Fibroblast of lung (primary cell): ENCODE data around the gene GON7.

ENCODE experiments used
- CTCF ChIP-seq, 2 donors: IDR thresholded peaks in 1 of 2; conservative IDR thresholded peaks in 1 of 2; 1 replicate in 1 of 2; 2 replicates in 1 of 2; pipeline ENCODE4 v1.5.1; 2011 to 2012; ENCODE audit warnings: low read length in 2 of 2, control low read depth in 1 of 2, inconsistent platforms in 1 of 2, low read depth in 1 of 2, mild to moderate bottlenecking in 1 of 2
- EZH2 ChIP-seq: IDR thresholded peaks from 2 replicates; pipeline ENCODE4 v1.5.1; 2012; ENCODE audit warnings: low read length, control low read depth, mild to moderate bottlenecking; ENCODE audit errors: missing control alignments

DNA sequence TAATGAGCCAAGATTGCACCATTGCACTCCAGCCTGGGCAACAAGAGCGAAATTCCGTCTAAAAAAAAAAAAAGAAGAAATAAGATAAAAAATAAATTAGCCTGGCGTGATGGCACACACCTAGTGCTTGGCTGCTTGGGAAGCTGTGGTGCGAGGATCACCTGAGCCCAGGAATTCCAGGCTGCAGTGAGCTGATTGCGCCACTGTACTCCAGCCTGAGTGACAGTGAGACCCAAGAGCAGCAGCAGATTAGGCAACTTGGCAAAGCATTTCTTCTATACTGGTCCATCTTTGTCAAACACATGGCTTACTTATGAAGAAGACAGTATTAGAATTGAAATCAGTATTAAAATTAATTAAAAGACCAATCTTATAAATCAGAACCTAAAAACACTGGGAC is 6.3 kb downstream of the GON7 start:
- TF ChIP-seq CTCF (conservative IDR thresholded peaks at IDR 0.05 in 1 of 2, IDR thresholded peaks at IDR 0.05 in 1 of 2; ENCODE audit: low read depth in 1 of 2, low read length in 2 of 2) (no peak), EZH2 (no peak)
